K562 (cell line): ENCODE results near the gene CALU. TPM values are rescaled to one million over a fixed set of nuclear protein-coding genes. Genes with fewer than 3 reads are reported as not detected.

Experiments used
- FOXA1 ChIP-seq: fragments of 450-650 bp; IDR thresholded peaks from 2 replicates; pipeline ENCODE4 v1.6.1; 2016; ENCODE audit warnings: mild to moderate bottlenecking, borderline replicate concordance
- FOXJ2 ChIP-seq: fragments of 200-800 bp; sonication (Bioruptor generic); IDR thresholded peaks from 2 replicates; pipeline ENCODE4 v1.6.1; 2016; ENCODE audit warnings: missing genetic modification characterization, missing compliant biosample characterization
- GATA2 ChIP-seq: sonication (generic); formaldehyde crosslinking; IDR thresholded peaks from 2 replicates; pipeline ENCODE4 v1.4.0; 2020; ENCODE audit warnings: mild to moderate bottlenecking, missing genetic modification reagents
- HCFC1 ChIP-seq: IDR thresholded peaks from 2 replicates; pipeline ENCODE4 v1.6.1; 2012; ENCODE audit warnings: low read depth, low read length, improper control_type of control experiment
- LARP7 ChIP-seq: fragments of 450-650 bp; IDR thresholded peaks from 2 replicates; pipeline ENCODE4 v1.6.1; 2016
- MTA1 ChIP-seq: fragments of 450-650 bp; IDR thresholded peaks from 2 replicates; pipeline ENCODE4 v1.6.1; 2017; ENCODE audit warnings: borderline replicate concordance
- NELFE ChIP-seq: IDR thresholded peaks from 2 replicates; pipeline ENCODE4 v1.6.1; 2011; ENCODE audit warnings: mild to moderate bottlenecking; ENCODE audit not compliant: insufficient read depth, insufficient read length
- ZKSCAN1 ChIP-seq: fragments of 150-350 bp; IDR thresholded peaks from 2 replicates; pipeline ENCODE4 v1.6.1; 2016; ENCODE audit warnings: low read depth, low read length
- ZNF175 ChIP-seq: fragments of 200-800 bp; sonication (Bioruptor generic); IDR thresholded peaks from 2 replicates; pipeline ENCODE4 v1.6.1; 2016; ENCODE audit warnings: low read depth, mild to moderate bottlenecking, missing genetic modification characterization, missing compliant biosample characterization
- polyA plus RNA-seq, 8 experiments: library from polyadenylated mRNA; depleted of rRNA in 4 of 8; stranded (reverse) in 5 of 8; unstranded in 3 of 8; fragments of >200 nt; fragmentation: Nextera tagmentation in 2 of 8; fragmentation: Illumina TruSeq in 1 of 8; extraction: Ambion mirVana in 2 of 8; extraction: Trizol in 1 of 8; gene quantifications; 2 replicates each; pipeline versions ENCODE4 v1.2.1 to v1.2.3, GENCODE V29; 2011 to 2014; ENCODE audit warnings: inconsistent platforms in 1 of 8, missing spikeins in 1 of 8
- total RNA-seq, 7 experiments: library from RNA; depleted of rRNA in 6 of 7; stranded (reverse); fragments of >200 nt in 6 of 7; fragmentation: Illumina TruSeq in 2 of 7; extraction: Trizol in 2 of 7; gene quantifications; 2 replicates each; pipeline versions ENCODE4 v1.2.1 to v1.2.3, GENCODE V29; 2011 to 2021; ENCODE audit warnings: low replicate concordance in 1 of 7
- TF ChIP-seq, protein P1 (sequence below): fragments of 450-650 bp; IDR thresholded peaks from 2 replicates; pipeline ENCODE4 v1.6.1; 2016; ENCODE audit warnings: low read depth
- TF ChIP-seq, protein P2 (sequence below): fragments of 250-450 bp; sonication (Bioruptor Pico); IDR thresholded peaks from 2 replicates; pipeline ENCODE4 v1.4.0; 2020; ENCODE audit warnings: borderline replicate concordance
- TF ChIP-seq, protein P3 (sequence below): sonication (generic); formaldehyde crosslinking; IDR thresholded peaks from 2 replicates; pipeline ENCODE4 v1.8.0; 2022; ENCODE audit warnings: mild to moderate bottlenecking, missing genetic modification reagents

Gene CALU
- total and polyA plus RNA-seq, 9 of the 15 experiments (the other 6 are each of a cell fraction or from before 2014, with no cell fraction given), result 166 to 286 (median 215) TPM

- TF ChIP-seq, protein P1, sequence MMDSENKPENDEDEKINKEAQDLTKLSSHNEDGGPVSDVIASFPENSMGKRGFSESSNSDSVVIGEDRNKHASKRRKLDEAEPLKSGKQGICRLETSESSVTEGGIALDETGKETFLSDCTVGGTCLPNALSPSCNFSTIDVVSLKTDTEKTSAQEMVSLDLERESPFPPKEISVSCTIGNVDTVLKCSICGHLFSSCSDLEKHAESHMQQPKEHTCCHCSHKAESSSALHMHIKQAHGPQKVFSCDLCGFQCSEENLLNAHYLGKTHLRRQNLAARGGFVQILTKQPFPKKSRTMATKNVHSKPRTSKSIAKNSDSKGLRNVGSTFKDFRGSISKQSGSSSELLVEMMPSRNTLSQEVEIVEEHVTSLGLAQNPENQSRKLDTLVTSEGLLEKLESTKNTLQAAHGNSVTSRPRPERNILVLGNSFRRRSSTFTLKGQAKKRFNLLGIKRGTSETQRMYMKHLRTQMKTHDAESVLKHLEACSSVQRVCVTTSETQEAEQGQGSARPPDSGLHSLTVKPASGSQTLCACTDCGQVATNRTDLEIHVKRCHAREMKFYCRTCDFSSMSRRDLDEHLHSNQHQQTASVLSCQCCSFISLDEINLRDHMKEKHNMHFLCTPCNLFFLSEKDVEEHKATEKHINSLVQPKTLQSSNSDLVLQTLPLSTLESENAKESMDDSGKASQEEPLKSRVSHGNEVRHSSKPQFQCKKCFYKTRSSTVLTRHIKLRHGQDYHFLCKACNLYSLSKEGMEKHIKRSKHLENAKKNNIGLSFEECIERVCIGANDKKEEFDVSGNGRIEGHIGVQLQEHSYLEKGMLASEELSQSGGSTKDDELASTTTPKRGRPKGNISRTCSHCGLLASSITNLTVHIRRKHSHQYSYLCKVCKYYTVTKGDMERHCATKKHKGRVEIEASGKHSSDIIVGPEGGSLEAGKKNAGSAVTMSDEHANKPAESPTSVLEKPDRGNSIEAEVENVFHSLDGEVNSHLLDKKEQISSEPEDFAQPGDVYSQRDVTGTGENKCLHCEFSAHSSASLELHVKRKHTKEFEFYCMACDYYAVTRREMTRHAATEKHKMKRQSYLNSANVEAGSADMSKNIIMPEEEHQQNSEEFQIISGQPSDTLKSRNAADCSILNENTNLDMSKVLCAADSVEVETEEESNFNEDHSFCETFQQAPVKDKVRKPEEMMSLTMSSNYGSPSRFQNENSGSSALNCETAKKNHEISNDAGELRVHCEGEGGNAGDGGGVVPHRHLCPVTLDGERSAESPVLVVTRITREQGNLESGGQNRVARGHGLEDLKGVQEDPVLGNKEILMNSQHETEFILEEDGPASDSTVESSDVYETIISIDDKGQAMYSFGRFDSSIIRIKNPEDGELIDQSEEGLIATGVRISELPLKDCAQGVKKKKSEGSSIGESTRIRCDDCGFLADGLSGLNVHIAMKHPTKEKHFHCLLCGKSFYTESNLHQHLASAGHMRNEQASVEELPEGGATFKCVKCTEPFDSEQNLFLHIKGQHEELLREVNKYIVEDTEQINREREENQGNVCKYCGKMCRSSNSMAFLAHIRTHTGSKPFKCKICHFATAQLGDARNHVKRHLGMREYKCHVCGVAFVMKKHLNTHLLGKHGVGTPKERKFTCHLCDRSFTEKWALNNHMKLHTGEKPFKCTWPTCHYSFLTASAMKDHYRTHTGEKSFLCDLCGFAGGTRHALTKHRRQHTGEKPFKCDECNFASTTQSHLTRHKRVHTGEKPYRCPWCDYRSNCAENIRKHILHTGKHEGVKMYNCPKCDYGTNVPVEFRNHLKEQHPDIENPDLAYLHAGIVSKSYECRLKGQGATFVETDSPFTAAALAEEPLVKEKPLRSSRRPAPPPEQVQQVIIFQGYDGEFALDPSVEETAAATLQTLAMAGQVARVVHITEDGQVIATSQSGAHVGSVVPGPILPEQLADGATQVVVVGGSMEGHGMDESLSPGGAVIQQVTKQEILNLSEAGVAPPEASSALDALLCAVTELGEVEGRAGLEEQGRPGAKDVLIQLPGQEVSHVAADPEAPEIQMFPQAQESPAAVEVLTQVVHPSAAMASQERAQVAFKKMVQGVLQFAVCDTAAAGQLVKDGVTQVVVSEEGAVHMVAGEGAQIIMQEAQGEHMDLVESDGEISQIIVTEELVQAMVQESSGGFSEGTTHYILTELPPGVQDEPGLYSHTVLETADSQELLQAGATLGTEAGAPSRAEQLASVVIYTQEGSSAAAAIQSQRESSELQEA, result no peak
- TF ChIP-seq GATA2 (peak; percentile 84), ZNF175 (CRISPR knock-in tag) (no peak), FOXA1 (no peak), NELFE (no peak), ZKSCAN1 (no peak), MTA1 (no peak), HCFC1 (no peak), LARP7 (peak; percentile 83; the same call in 1 of the 2 replicates), FOXJ2 (tag) (no peak)
- TF ChIP-seq, protein P2, sequence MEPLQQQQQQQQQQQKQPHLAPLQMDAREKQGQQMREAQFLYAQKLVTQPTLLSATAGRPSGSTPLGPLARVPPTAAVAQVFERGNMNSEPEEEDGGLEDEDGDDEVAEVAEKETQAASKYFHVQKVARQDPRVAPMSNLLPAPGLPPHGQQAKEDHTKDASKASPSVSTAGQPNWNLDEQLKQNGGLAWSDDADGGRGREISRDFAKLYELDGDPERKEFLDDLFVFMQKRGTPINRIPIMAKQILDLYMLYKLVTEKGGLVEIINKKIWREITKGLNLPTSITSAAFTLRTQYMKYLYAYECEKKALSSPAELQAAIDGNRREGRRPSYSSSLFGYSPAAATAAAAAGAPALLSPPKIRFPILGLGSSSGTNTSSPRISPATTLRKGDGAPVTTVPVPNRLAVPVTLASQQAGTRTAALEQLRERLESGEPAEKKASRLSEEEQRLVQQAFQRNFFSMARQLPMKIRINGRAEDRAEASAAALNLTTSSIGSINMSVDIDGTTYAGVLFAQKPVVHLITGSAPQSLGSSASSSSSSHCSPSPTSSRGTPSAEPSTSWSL (CRISPR knock-in tag), result no peak
- TF ChIP-seq, protein P3, sequence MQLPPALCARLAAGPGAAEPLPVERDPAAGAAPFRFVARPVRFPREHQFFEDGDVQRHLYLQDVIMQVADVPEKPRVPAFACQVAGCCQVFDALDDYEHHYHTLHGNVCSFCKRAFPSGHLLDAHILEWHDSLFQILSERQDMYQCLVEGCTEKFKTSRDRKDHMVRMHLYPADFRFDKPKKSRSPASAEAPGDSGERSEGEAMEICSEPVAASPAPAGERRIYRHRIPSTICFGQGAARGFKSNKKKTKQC, result no peak
Measured at GRCh38 chr7:128738570-128739047, 550 bp upstream of the CALU start (continued).
